LNCAP (cell line): ENCODE data around the gene CMTM6.
A peak's percentile ranks its signal among the peaks of the same experiment; 100 is the strongest.

Source experiments
- CTCF ChIP-seq: fragments of 450-650 bp; IDR thresholded peaks from 2 replicates; pipeline ENCODE4 v1.5.1; 2017; ENCODE audit warnings: mild to moderate bottlenecking

CMTM6 gene

GRCh38 chr3:32470362-32470761, 32.3 kb downstream of the CMTM6 start:
- no peak for TF ChIP-seq CTCF

DNA sequence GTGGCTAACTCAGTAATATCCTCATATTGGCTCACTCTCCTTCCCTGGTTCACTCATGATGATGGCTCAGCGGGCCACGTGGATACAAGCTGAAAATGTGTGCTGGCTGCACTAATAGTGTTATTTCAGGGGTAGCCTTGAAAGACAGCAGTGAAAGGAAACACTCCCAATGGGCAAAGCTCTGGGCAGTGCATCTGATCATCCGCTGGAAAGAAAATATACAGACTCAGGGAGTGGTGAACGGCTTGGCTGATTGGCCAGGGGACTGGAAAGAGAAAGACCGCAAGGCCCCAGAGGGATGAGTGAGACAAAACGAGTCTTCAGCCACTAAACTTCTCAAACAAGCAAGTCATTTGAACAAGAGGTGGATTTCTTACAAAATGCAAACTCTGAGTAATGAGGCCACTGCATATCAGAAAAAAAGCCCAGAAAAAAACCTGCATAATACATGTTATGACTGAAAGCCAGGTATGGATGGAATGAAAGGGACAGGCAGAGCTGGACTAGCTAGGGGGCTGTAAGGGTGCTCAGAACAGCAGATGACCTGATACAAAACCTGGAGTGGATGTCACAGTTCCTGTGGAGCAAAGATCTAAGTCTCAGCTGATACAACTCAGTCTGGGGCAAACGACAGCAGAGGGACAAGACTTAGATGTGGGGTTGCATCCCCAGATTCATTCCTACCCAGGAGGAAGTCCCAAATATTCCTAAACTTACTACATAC, 33.3 kb downstream of the CMTM6 start:
- no peak for TF ChIP-seq CTCF

- peak; percentile 98 for TF ChIP-seq CTCF
Observed at GRCh38 chr3:32467333-32468070, 35.1 kb downstream of the CMTM6 start.

DNA sequence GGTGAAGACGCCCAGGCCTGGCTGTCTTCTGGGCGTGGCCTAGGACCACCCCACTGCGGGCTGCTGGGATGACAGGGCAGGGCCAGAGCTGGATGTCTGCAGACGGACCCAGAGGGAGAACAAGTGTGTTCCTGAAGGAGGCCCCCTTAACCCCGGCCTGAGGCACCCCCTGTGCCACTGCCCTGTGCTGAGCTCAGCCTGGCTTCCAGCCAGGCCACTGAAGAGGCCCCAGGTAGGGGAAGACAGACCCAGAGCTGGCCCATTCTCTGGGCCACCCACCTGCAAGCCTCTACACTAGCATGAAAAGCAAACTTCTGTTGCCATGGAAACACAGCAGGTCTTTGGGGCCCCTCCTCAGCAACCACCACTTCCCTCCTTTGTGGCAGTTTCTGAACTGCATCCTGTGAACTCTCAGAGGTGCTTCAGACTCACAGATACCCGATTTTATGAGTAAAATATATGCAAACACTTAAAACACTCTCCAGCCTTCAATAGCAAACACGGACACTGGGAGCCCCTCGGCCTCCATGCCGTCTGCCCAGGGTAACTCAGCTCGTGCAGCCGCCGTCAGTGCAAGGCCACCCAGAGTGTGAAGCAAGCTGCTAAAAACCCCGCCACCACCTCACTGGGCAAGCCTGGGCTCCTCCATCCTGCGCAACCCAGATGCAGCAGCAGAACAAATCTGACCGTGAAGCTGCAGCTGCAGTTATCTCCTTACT, 42.5 kb downstream of the CMTM6 start:
- no peak for TF ChIP-seq CTCF

- no peak for TF ChIP-seq CTCF
Observed at GRCh38 chr3:32459450-32459849, 43.2 kb downstream of the CMTM6 start.

DNA sequence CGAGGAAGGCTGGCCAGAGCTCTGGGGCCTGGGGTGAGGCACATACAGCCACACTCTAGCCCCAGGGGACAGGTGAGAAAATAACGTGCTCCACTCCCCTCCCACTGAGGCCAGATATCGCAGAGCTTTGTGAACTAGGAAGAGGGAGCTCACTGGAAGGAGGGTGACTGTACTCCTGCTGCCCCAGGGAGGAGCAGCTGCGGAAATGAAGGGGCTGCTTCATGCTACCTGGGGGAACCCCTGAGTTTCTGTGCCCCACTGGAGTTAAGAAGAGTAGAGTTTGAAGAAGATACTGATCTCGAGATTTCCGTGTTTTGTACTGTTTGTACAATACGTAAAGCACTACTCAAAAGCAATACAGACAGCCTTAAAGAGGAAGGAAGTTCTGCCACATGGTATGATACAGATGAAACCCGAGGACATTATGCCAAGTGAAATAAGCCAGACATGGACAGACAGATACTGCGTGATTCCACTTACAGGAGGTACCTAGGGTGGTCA, 44.6 kb downstream of the CMTM6 start:
- TF ChIP-seq CTCF, result no peak

- no peak for TF ChIP-seq CTCF
Observed at GRCh38 chr3:32456429-32457130, 46.1 kb downstream of the CMTM6 start.
